GM12878 (cell line): ENCODE data around the gene NYAP1.

Source experiments
- BHLHE40 ChIP-seq, 2 experiments: fragments of 450-650 bp in 1 of 2; IDR thresholded peaks; 2 replicates each; pipeline ENCODE4 v1.6.1; 2011 to 2017; ENCODE audit warnings: low read depth in 2 of 2, borderline replicate concordance in 1 of 2, improper control_type of control experiment in 1 of 2, low read length in 1 of 2, mild to moderate bottlenecking in 1 of 2
- CHD4 ChIP-seq: fragments of 200-600 bp; sonication (generic); IDR thresholded peaks from 2 replicates; pipeline ENCODE4 v1.6.1; 2016; ENCODE audit warnings: mild to moderate bottlenecking
- DPF2 ChIP-seq: fragments of 450-650 bp; IDR thresholded peaks from 2 replicates; pipeline ENCODE4 v1.6.1; 2017; ENCODE audit warnings: mild to moderate bottlenecking
- EGR1 ChIP-seq, 2 experiments: IDR thresholded peaks; 1 replicate in 1 of 2; 2 replicates in 1 of 2; pipeline ENCODE4 v1.6.1; 2011 to 2012; ENCODE audit warnings: low read depth in 2 of 2, low read length in 2 of 2, borderline replicate concordance in 1 of 2, mild to moderate bottlenecking in 1 of 2, moderate library complexity in 1 of 2
- EP300 ChIP-seq, 2 experiments: fragments of 150-350 bp in 1 of 2; IDR thresholded peaks; 2 replicates each; pipeline ENCODE4 v1.6.1; 2011 to 2012; ENCODE audit warnings: low read depth in 2 of 2, low read length in 2 of 2, borderline replicate concordance in 1 of 2, improper control_type of control experiment in 1 of 2, inconsistent platforms in 1 of 2; ENCODE audit not compliant: control insufficient read depth in 1 of 2
- HCFC1 ChIP-seq: fragments of 150-350 bp; IDR thresholded peaks from 2 replicates; pipeline ENCODE4 v1.6.1; 2014; ENCODE audit warnings: low read length
- KDM1A ChIP-seq: fragments of 200-600 bp; sonication (generic); IDR thresholded peaks from 2 replicates; pipeline ENCODE4 v1.6.1; 2016; ENCODE audit warnings: borderline replicate concordance
- NFYB ChIP-seq: IDR thresholded peaks from 2 replicates; pipeline ENCODE4 v1.6.1; 2011; ENCODE audit warnings: low read depth, mild to moderate bottlenecking, low read length, improper control_type of control experiment, moderate library complexity; ENCODE audit not compliant: insufficient read depth
- SIN3A ChIP-seq: IDR thresholded peaks from 2 replicates; pipeline ENCODE4 v1.6.1; 2012; ENCODE audit warnings: low read depth, low read length, improper control_type of control experiment
- TAF1 ChIP-seq: IDR thresholded peaks from 2 replicates; pipeline ENCODE4 v1.6.1; 2011; ENCODE audit warnings: mild to moderate bottlenecking, low read depth, low read length, borderline replicate concordance
- TBL1XR1 ChIP-seq: IDR thresholded peaks from 2 replicates; pipeline ENCODE4 v1.6.1; 2012; ENCODE audit warnings: low read depth, low read length, improper control_type of control experiment
- ZNF207 ChIP-seq: fragments of 450-650 bp; IDR thresholded peaks from 2 replicates; pipeline ENCODE4 v1.6.1; 2014; ENCODE audit warnings: antibody characterized with exemption, mild to moderate bottlenecking, borderline replicate concordance
- TF ChIP-seq, protein P1 (sequence below), 3 experiments: IDR thresholded peaks in 2 of 3; conservative IDR thresholded peaks in 1 of 3; 2 replicates each; pipeline ENCODE4 v1.5.1; 2011; ENCODE audit warnings: low read depth in 3 of 3, low read length in 3 of 3, mild to moderate bottlenecking in 3 of 3, control low read depth in 2 of 3, moderate library complexity in 2 of 3, inconsistent platforms in 1 of 3, mixed read lengths in 1 of 3; ENCODE audit not compliant: control insufficient read depth in 2 of 3, insufficient read depth in 1 of 3; ENCODE audit errors: extremely low read depth in 1 of 3

- TF ChIP-seq, protein P1, sequence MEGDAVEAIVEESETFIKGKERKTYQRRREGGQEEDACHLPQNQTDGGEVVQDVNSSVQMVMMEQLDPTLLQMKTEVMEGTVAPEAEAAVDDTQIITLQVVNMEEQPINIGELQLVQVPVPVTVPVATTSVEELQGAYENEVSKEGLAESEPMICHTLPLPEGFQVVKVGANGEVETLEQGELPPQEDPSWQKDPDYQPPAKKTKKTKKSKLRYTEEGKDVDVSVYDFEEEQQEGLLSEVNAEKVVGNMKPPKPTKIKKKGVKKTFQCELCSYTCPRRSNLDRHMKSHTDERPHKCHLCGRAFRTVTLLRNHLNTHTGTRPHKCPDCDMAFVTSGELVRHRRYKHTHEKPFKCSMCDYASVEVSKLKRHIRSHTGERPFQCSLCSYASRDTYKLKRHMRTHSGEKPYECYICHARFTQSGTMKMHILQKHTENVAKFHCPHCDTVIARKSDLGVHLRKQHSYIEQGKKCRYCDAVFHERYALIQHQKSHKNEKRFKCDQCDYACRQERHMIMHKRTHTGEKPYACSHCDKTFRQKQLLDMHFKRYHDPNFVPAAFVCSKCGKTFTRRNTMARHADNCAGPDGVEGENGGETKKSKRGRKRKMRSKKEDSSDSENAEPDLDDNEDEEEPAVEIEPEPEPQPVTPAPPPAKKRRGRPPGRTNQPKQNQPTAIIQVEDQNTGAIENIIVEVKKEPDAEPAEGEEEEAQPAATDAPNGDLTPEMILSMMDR (IDR thresholded peaks at IDR 0.05 in 2 of 3, conservative IDR thresholded peaks at IDR 0.05 in 1 of 3; ENCODE audit: control insufficient read depth in 2 of 3, extremely low read depth in 1 of 3, insufficient read depth in 1 of 3, low read depth in 3 of 3, low read length in 3 of 3) = no peak
- TF ChIP-seq DPF2 (peak; percentile 71; the same call in 1 of the 2 replicates), ZNF207 (no peak), EGR1 (IDR thresholded peaks at IDR 0.05; ENCODE audit: borderline replicate concordance in 1 of 2, low read depth in 2 of 2, low read length in 2 of 2) (no peak), SIN3A (no peak), HCFC1 (no peak), CHD4 (no peak), KDM1A (no peak), TAF1 (no peak), BHLHE40 (IDR thresholded peaks at IDR 0.05; ENCODE audit: borderline replicate concordance in 1 of 2, low read depth in 2 of 2, low read length in 1 of 2) (peak; percentile 73 to 90), TBL1XR1 (no peak), EP300 (IDR thresholded peaks at IDR 0.05; ENCODE audit: borderline replicate concordance in 1 of 2, control insufficient read depth in 1 of 2, low read depth in 2 of 2, low read length in 2 of 2) (no peak), NFYB (no peak)
These were observed 48.1 kb upstream of the NYAP1 start for GRCh38 chr7:100435401-100436304.
